HG02840 (cell line): Measurements from ENCODE around the gene HAO2.
"Not testable (repeated sequence)": the region's sequence is repeated elsewhere in the genome, so short reads cannot be mapped to it uniquely, and the experiment has no call there.

Experiments
- ATAC-seq: cut with Tn5 transposase; IDR thresholded peaks from one replicate; pipeline ENCODE4 v1.9.1; 2021; ENCODE audit warnings: mild to moderate bottlenecking, moderate library complexity, moderate number of reproducible peaks; ENCODE audit not compliant: unreplicated experiment, low FRiP score

HAO2 gene

GRCh38 chr1:119376594-119376993 is 8.0 kb downstream of the HAO2 start:
- no peak for ATAC-seq

GRCh38 chr1:119377594-119377993 is 9.0 kb downstream of the HAO2 start:
- ATAC-seq, result not testable (repeated sequence)

- ATAC-seq, result no peak
Measured at GRCh38 chr1:119379117-119379516, 10.5 kb downstream of the HAO2 start.

- ATAC-seq, result no peak
Measured at GRCh38 chr1:119380304-119380703, 11.7 kb downstream of the HAO2 start.

GRCh38 chr1:119380983-119381662 is 12.5 kb downstream of the HAO2 start:
- ATAC-seq, result no peak

GRCh38 chr1:119384591-119384990 is 16.0 kb downstream of the HAO2 start:
- ATAC-seq, result no peak

- ATAC-seq, result no peak
Measured at GRCh38 chr1:119385650-119386049, 17.1 kb downstream of the HAO2 start.

GRCh38 chr1:119387858-119388257 is 19.3 kb downstream of the HAO2 start:
- ATAC-seq, result no peak

GRCh38 chr1:119388450-119388849 is 19.9 kb downstream of the HAO2 start:
- no peak for ATAC-seq

- ATAC-seq, result no peak
Measured at GRCh38 chr1:119390526-119390925, 21.9 kb downstream of the HAO2 start.

- ATAC-seq, result no peak
Measured at GRCh38 chr1:119391749-119392148, 23.2 kb downstream of the HAO2 start.

GRCh38 chr1:119394085-119394484 is 25.5 kb downstream of the HAO2 start:
- no peak for ATAC-seq

GRCh38 chr1:119396982-119397381 is 28.4 kb downstream of the HAO2 start:
- ATAC-seq, result no peak

- no peak for ATAC-seq
Measured at GRCh38 chr1:119397986-119398385, 29.4 kb downstream of the HAO2 start.

GRCh38 chr1:119404736-119405135 is 36.2 kb downstream of the HAO2 start:
- ATAC-seq, result no peak

GRCh38 chr1:119409731-119410130 is 41.1 kb downstream of the HAO2 start:
- ATAC-seq, result no peak

GRCh38 chr1:119410961-119411360 is 42.4 kb downstream of the HAO2 start:
- no peak for ATAC-seq

GRCh38 chr1:119414950-119415349 is 46.4 kb downstream of the HAO2 start, which contains the start of gene HSD3B2:
HSD3B2 (plus strand) TSS chr1:119415150; CDS start chr1:119415420, 270 bp downstream.
- ATAC-seq, result no peak

- ATAC-seq, result no peak
Measured at GRCh38 chr1:119416006-119416640, 47.5 kb downstream of the HAO2 start.

GRCh38 chr1:119419109-119419508 is 50.5 kb downstream of the HAO2 start:
- ATAC-seq, result no peak

GRCh38 chr1:119420638-119421037 is 52.1 kb downstream of the HAO2 start:
- ATAC-seq, result no peak

GRCh38 chr1:119422631-119423030 is 54.0 kb downstream of the HAO2 start:
- ATAC-seq, result no peak
